Measurements from ENCODE around the gene GHR.
"Not testable (repeated sequence)": the region's sequence is repeated elsewhere in the genome, so short reads cannot be mapped to it uniquely, and the experiment has no call there.

DNA sequence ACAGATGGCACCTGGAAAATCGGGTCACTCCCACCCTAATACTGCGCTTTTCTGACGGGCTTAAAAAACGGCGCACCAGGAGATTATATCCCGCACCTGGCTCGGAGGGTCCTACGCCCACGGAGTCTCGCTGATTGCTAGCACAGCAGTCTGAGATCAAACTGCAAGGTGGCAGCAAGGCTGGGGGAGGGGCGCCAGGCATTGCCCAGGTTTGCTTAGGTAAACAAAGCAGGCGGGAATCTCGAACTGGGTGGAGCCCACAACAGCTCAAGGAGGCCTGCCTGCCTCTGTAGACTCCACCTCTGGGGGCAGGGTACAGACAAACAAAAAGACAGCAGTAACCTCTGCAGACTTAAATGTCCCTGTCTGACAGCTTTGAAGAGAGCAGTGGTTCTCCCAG is 236.6 kb downstream of the GHR start:
- TF ChIP-seq ZNF274 (IDR thresholded peaks at IDR 0.05; ENCODE audit: low read depth, low read length); YY1 (IDR thresholded peaks at IDR 0.05; ENCODE audit: insufficient read depth, insufficient read length): not testable (repeated sequence)

Measured in NT2/D1 (cell line).